Osteoblast (primary cell): ENCODE data around the gene FAM210B. TPM values are rescaled to one million over a fixed set of nuclear protein-coding genes. Genes with fewer than 3 reads are reported as not detected.

ENCODE experiments used
- DNase-seq: peaks from one replicate; pipeline ENCODE4 v3.0.0; 2011; ENCODE audit warnings: low spot score, mixed read lengths; ENCODE audit not compliant: insufficient read length; ENCODE audit errors: missing footprints
- H2AFZ ChIP-seq: 2 replicates; pipeline ENCODE4 v1.6.0; 2011; ENCODE audit warnings: mild to moderate bottlenecking, low read length
- H3K27ac ChIP-seq: 2 replicates; pipeline ENCODE4 v1.5.1; 2011; ENCODE audit warnings: mild to moderate bottlenecking, low read depth, low read length, moderate library complexity
- H3K27me3 ChIP-seq: 2 replicates; pipeline ENCODE4 v1.6.0; 2012; ENCODE audit warnings: mild to moderate bottlenecking, control low read depth, inconsistent platforms, low read length, moderate library complexity; ENCODE audit not compliant: insufficient read depth
- H3K36me3 ChIP-seq: 2 replicates; pipeline ENCODE4 v1.5.1; 2011; ENCODE audit warnings: mild to moderate bottlenecking, low read length, control low read depth, moderate library complexity; ENCODE audit not compliant: insufficient read depth
- H3K4me1 ChIP-seq: 2 replicates; pipeline ENCODE4 v1.5.1; 2011; ENCODE audit warnings: mild to moderate bottlenecking, low read length, control low read depth, moderate library complexity; ENCODE audit not compliant: insufficient read depth
- H3K4me2 ChIP-seq: 2 replicates; pipeline ENCODE4 v1.6.0; 2011; ENCODE audit warnings: mild to moderate bottlenecking, low read length; ENCODE audit not compliant: insufficient read depth
- H3K4me3 ChIP-seq: fragments of 200-600 bp; sonication (generic); 3 replicates; pipeline ENCODE4 v1.5.1; 2012; ENCODE audit warnings: mild to moderate bottlenecking, low read length, inconsistent platforms; ENCODE audit not compliant: insufficient read depth
- H3K79me2 ChIP-seq: 2 replicates; pipeline ENCODE4 v1.6.0; 2012; ENCODE audit warnings: mild to moderate bottlenecking, low read length, control low read depth, inconsistent platforms; ENCODE audit not compliant: insufficient read depth
- H3K9me3 ChIP-seq: 2 replicates; pipeline ENCODE4 v1.5.1; 2011; ENCODE audit warnings: low read depth, low read length, control low read depth
- H4K20me1 ChIP-seq: 2 replicates; pipeline ENCODE4 v1.6.0; 2012; ENCODE audit warnings: mild to moderate bottlenecking, low read length, control low read depth; ENCODE audit not compliant: insufficient read depth
- CTCF ChIP-seq: IDR thresholded peaks from 2 replicates; pipeline ENCODE4 v1.5.1; 2011; ENCODE audit warnings: mild to moderate bottlenecking, low read depth, low read length, moderate library complexity; ENCODE audit errors: extremely low read depth
- total RNA-seq: library from RNA; depleted of rRNA; stranded (reverse); fragments of >200 nt; gene quantifications from 2 replicates; pipeline ENCODE4 v1.2.3, GENCODE V29; 2012

The FAM210B gene
- total RNA-seq, 1 donor: 69.5 TPM

DNA sequence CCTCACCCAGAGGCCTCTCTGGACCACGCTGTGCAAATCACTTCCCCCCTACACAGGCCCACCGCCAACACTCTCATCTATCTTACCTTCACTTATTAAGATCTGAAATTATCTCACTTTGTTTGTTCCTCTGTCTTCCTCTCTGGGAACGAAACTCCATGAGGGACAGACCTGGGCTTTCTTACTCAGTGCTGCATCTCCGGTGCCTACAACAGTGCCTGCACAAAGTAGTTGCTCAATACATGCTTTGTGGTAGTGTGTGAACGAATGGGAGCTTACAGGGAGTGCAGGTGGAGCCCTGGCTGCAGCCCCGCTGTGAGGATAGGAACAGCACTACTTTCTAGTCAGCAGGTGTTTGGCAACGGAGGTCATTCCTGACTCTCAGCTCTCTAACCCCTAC lies 58.6 kb downstream of the FAM210B start:
- no peak overlapping the region for H2AFZ ChIP-seq
- H3K4me2 ChIP-seq: no peak overlapping the region
- H3K9me3 ChIP-seq: no peaks in the 10 kb centered on the region
- H3K79me2 ChIP-seq: no peaks in the 10 kb centered on the region
- H4K20me1 ChIP-seq: no peaks in the 10 kb centered on the region
- no peaks in the 10 kb centered on the region for H3K27me3 ChIP-seq
- no peaks in the 10 kb centered on the region for H3K36me3 ChIP-seq
- no peak overlapping the region for H3K4me3 ChIP-seq
- TF ChIP-seq CTCF: no peak
- peak overlapping the region; percentile 62 for H3K27ac ChIP-seq
- DNase-seq: no peak
- H3K4me1 ChIP-seq: peaks cover 44% of the 10 kb centered on the region

DNA sequence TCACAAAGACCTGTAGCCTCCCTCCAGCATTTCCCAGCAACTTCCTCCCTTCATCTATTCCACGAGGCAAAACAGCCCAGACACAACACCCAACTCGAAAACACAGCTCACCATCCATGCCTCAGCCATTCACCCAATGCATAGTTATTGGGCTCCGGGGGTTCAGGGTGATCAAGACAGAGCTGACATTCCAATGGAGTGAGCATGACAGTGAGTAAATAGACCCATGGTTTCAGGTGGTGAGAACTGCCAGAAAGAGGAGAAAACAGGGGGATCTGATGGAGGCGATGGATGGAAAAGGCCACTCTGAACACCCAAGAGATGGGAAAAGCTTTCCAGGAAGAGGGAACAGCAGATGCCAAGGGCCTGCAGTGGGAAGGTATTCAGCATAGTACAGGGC lies 59.1 kb downstream of the FAM210B start:
- H3K4me2 ChIP-seq: no peak overlapping the region

More for the DNA sequence above, 59.1 kb downstream of the FAM210B start:
- TF ChIP-seq CTCF: no peak
- peak overlapping the region; percentile 44 for H2AFZ ChIP-seq
- H3K79me2 ChIP-seq: no peaks in the 10 kb centered on the region
- H3K27ac ChIP-seq: peak overlapping the region; percentile 62
- H3K4me3 ChIP-seq: no peak overlapping the region
- H3K9me3 ChIP-seq: no peaks in the 10 kb centered on the region
- no peaks in the 10 kb centered on the region for H3K36me3 ChIP-seq
- H4K20me1 ChIP-seq: no peaks in the 10 kb centered on the region
- no peaks in the 10 kb centered on the region for H3K27me3 ChIP-seq
- DNase-seq: no peak
- peaks cover 49% of the 10 kb centered on the region for H3K4me1 ChIP-seq

Other genes with a start within 250 kb of the FAM210B start
- not detected in 2 replicates for gene MC3R, start 110.2 kb upstream of the FAM210B start, total RNA-seq
- gene AURKA, start 33.2 kb downstream of the FAM210B start, total RNA-seq: 4.7 and 8.0 TPM in 2 replicates
- gene CSTF1, start 33.7 kb downstream of the FAM210B start, total RNA-seq: 25.0 and 26.8 TPM in 2 replicates
- gene CASS4, start 53.3 kb downstream of the FAM210B start, total RNA-seq: under 0.01 TPM in 2 replicates
- gene RTF2, start 109.7 kb downstream of the FAM210B start, total RNA-seq: 69.1 and 69.8 TPM in 2 replicates
- gene FAM209A, start 165.8 kb downstream of the FAM210B start, total RNA-seq: under 0.01 TPM in 1 of 2 replicates, not detected in the other
- 0.36 TPM in 1 of 2 replicates, not detected in the other for gene FAM209B, start 174.3 kb downstream of the FAM210B start, total RNA-seq